Coronary artery (tissue), 2 donors: ENCODE measurements around the gene CYTIP.
"Not testable (repeated sequence)": the region's sequence is repeated elsewhere in the genome, so short reads cannot be mapped to it uniquely, and the experiment has no call there.

Source experiments
- DNase-seq: peaks from one replicate; pipeline ENCODE4 v3.0.0-alpha.2; 2017; ENCODE audit warnings: low spot score
- H3K27ac ChIP-seq, 2 donors: fragments of 200-600 bp; sonication (generic); one replicate each; pipeline ENCODE4 v1.5.1; 2016 to 2019
- H3K4me3 ChIP-seq: fragments of 200-600 bp; sonication (generic); 2 replicates; pipeline ENCODE4 v1.5.1; 2016; ENCODE audit warnings: mild to moderate bottlenecking, moderate library complexity
- TF ChIP-seq, protein P1 (sequence below): fragments of 200-600 bp; sonication (generic); IDR thresholded peaks from one replicate; pipeline ENCODE4 v1.5.1; 2019; ENCODE audit warnings: antibody characterized with exemption

The CYTIP gene

DNA sequence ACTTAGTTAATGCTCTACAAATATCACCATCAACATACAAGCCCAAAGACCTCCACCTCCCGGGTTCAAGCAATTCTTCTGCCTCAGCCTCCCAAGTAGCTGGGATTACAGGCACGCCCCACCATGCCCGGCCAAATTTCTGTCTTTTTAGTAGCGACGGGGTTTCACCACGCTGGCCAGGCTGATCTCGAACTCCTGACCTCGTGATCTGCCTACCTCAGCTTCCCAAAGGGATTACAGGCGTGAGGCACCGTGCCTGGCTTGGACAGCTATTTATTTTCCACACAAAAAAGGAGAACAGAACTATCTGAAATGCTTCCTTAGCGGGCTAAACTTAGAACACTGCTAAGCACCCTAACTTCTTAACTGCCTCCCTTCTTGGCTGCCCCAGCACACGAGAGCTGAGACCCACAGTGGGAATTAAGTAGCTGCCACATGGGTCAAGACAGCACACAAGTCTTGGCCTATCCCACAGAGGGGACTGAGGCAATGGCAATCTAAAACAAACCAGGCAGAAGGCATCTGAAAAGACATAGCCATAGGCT, 24.8 kb downstream of the CYTIP start:
- no peak for DNase-seq
- H3K27ac ChIP-seq = peak overlapping the region in 1 of 2 donors; percentile 27
- no peak overlapping the region for H3K4me3 ChIP-seq
- TF ChIP-seq, protein P1, sequence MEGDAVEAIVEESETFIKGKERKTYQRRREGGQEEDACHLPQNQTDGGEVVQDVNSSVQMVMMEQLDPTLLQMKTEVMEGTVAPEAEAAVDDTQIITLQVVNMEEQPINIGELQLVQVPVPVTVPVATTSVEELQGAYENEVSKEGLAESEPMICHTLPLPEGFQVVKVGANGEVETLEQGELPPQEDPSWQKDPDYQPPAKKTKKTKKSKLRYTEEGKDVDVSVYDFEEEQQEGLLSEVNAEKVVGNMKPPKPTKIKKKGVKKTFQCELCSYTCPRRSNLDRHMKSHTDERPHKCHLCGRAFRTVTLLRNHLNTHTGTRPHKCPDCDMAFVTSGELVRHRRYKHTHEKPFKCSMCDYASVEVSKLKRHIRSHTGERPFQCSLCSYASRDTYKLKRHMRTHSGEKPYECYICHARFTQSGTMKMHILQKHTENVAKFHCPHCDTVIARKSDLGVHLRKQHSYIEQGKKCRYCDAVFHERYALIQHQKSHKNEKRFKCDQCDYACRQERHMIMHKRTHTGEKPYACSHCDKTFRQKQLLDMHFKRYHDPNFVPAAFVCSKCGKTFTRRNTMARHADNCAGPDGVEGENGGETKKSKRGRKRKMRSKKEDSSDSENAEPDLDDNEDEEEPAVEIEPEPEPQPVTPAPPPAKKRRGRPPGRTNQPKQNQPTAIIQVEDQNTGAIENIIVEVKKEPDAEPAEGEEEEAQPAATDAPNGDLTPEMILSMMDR = no peak

GRCh38 chr2:157418239-157418641, 25.6 kb downstream of the CYTIP start:
- Histone ChIP-seq H3K27ac (peak overlapping the region in 1 of 2 donors; percentile 40), H3K4me3 (no peak overlapping the region)
- no peak for DNase-seq
- TF ChIP-seq, protein P1 = no peak

DNA sequence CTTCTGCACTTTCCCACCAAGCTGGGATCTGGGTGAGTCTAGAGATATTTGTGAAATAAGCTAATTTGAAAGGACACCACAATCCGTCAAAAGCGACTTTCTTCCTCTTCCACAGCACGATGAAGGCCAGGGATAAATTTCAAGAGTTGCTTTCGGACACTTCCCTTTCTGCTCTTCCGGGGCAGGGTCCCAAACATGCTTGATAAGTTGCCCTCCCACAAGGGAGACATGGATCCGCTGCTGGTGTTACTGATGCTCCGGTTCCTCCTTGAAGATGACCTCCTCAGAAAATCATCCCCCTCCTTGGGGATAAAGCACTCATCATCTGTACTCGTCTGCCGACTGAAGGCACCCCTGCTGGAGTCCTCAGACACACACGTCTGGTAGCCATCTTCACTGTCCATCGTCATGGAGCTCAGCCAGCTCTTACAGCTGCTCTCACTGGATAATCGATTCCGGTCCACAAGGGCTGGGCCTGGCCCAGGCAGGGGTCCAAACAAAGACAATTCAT, 28.2 kb downstream of the CYTIP start:
- TF ChIP-seq, protein P1 = no peak
- no peak for DNase-seq
- H3K27ac ChIP-seq = peak overlapping the region in 1 of 2 donors; percentile 61

GRCh38 chr2:157414050-157414449, 29.8 kb downstream of the CYTIP start:
- Histone ChIP-seq H3K4me3 (no peak overlapping the region), H3K27ac (no peak overlapping the region)
- DNase-seq = no peak
- TF ChIP-seq, protein P1 = no peak

More for the DNA sequence above, 28.2 kb downstream of the CYTIP start:
- H3K4me3 ChIP-seq = no peak overlapping the region

GRCh38 chr2:157413326-157414035, 30.4 kb downstream of the CYTIP start:
- TF ChIP-seq, protein P1 = no peak
- Histone ChIP-seq H3K27ac (no peak overlapping the region), H3K4me3 (no peak overlapping the region)
- DNase-seq = no peak

DNA sequence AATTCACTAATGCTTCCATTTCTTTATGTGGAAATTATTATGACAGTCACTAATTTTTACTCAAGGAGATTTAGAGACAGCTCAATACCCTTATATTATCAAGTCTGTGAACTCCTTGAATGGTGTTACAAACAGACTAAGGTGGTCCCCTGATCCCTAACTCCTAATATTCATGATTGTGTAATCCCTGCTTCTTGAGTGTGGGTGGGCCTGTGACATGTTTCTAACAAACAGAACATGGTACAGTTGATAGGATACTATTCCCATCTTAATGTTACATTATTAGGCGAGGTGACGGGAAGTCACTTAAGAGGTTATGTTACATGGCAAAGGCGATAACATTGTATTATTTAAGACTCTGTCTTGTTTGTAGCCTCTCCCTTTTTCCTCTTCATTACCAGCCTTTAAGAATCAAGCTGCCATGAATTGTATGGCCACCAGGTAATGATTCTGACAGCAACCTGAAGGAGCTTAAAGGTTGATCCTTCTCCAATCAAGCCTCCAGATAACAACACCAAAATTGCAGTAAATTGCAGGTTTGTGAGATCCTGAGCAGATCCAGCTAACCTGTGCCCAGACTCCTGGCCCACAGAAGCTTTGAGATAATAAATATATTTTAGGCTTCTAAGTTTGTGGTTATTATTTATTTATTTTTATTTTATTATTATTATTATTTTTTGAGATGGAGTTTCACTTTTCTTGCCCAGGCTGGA, 32.1 kb downstream of the CYTIP start:
- TF ChIP-seq, protein P1 = no peak
- Histone ChIP-seq H3K27ac (no peak overlapping the region), H3K4me3 (no peak overlapping the region)
- no peak for DNase-seq

GRCh38 chr2:157405398-157405797, 38.5 kb downstream of the CYTIP start:
- not testable (repeated sequence) for H3K4me3 ChIP-seq, H3K27ac ChIP-seq, DNase-seq
